ENCODE results near the gene MYO3B.

The MYO3B gene

GRCh38 chr2:170148161-170148560, 29.8 kb upstream of the MYO3B start:
- TF ChIP-seq GATA2 (IDR thresholded peaks at IDR 0.05; ENCODE audit: low read depth, low read length): no peak
- TF ChIP-seq GATA3 (IDR thresholded peaks at IDR 0.05; ENCODE audit: low read depth, low read length): no peak

DNA sequence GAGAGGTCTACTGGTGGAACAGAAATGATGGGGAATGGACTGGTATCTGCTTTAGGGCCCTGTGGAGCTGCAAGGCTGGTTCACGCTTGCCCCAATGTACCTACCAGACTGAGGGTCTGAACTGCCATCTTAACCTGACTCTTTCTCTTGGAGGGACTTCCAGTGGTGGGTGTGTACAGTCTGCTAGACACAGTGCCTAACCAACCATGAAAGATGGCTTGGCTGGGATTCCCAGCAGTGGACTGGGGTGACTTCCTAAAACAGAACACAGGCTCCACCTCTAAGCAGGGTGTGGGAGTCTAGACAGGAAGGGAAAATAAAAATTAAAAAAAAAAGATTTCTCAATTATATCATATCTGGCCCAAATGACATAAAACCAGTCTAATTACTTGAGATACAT, 25.5 kb upstream of the MYO3B start:
- TF ChIP-seq GATA3 (IDR thresholded peaks at IDR 0.05; ENCODE audit: low read depth, low read length) (no peak), GATA2 (IDR thresholded peaks at IDR 0.05; ENCODE audit: low read depth, low read length) (no peak)

GRCh38 chr2:170155022-170155722, 22.8 kb upstream of the MYO3B start:
- TF ChIP-seq GATA2 (IDR thresholded peaks at IDR 0.05; ENCODE audit: low read depth, low read length) (peak; percentile 38; the same call in 1 of the 2 replicates), GATA3 (IDR thresholded peaks at IDR 0.05; ENCODE audit: low read depth, low read length) (no peak)

GRCh38 chr2:170155723-170156253, 22.2 kb upstream of the MYO3B start:
- TF ChIP-seq GATA2 (IDR thresholded peaks at IDR 0.05; ENCODE audit: low read depth, low read length): no peak

- no peak for TF ChIP-seq GATA2 (IDR thresholded peaks at IDR 0.05; ENCODE audit: low read depth, low read length)
- TF ChIP-seq GATA3 (IDR thresholded peaks at IDR 0.05; ENCODE audit: low read depth, low read length): no peak
Measured at GRCh38 chr2:170156592-170156991, 21.4 kb upstream of the MYO3B start.

DNA sequence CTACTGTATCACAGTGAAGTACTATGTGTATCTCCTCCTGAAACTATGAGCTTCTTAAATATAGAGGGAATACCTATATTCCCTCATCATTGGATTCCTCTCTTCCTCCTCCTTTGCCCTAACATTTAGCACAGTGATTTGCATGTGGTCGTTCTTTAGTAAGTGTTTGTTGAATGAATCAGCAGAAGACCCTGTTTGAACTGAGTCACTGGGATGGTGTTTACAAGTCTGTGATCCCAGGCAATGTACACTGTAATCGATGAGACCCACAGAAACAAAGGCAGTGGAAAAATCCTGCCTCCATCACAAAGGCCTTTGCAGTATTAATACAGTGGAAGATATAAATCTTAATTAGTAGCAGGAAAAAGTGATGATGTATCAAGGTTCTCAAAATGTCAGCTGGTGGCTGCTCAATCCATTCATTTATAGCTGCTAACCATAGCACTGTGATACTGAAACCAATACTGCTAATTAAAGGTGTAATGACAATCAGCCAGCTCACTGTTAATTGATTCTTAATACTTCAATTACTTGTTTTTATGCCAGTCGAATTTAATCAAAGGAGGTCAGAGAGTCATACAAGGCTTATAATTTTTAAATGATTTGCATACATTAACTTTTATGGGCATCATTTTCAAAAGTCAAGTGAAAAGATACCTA, 20.8 kb upstream of the MYO3B start:
- no peak for TF ChIP-seq GATA2 (IDR thresholded peaks at IDR 0.05; ENCODE audit: low read depth, low read length)
- no peak for TF ChIP-seq GATA3 (IDR thresholded peaks at IDR 0.05; ENCODE audit: low read depth, low read length)

DNA sequence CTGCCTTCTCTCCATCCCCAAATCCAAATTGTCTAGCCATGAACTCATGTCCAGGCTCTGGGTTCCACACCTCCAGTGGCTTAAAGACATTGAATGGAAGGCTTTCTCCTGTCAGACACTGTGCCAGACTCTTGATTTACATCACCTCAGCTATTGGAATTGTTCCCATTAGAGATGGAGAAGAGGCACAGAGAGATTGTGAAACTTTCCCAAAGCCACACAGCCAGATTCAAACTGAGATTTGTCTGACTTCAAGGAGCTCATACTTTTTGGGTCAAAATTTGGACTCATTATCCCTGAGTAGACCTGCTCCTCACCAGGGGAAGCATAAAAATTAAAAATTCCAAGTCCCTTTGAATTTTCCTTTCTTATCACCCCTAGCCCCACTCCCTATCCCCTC, 18.9 kb upstream of the MYO3B start:
- TF ChIP-seq GATA3 (IDR thresholded peaks at IDR 0.05; ENCODE audit: low read depth, low read length) (no peak), GATA2 (IDR thresholded peaks at IDR 0.05; ENCODE audit: low read depth, low read length) (no peak)

DNA sequence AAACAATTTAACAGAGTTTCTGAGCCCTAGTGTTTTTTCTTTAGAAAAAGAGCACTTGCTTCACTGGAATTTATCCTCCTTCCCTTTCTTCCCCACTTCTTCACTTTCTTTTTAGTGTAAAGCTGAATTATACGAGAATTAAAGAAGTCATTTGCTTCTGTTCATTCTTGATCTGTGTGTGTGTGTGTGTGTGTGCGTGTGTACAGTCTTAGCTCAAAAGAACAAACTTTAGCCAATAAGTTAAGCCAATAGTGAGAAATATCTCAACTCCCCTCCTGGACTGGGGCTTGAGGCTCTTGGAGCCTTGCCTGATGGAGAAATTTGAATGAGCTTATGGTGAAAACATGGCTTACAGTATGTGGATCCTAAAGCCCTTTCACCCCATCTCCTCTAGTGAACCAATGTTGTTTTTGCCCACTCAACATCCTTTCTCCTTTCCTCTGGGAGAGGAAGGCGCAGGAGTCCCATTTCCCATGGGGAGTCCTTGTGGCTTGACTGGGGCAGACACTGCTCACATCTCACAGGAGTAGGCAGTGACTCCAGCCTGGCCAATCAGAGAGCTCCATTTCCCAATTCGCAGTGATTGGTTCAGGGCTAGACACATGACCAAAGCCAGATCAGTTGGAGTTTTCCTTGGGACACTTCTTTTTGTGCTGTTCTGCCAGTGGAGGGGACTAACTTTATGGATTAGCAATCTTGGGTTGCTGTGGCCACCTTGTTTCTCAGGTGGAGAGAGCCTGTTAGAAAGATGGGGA, 16.3 kb upstream of the MYO3B start:
- TF ChIP-seq GATA3 (IDR thresholded peaks at IDR 0.05; ENCODE audit: low read depth, low read length) (no peak), GATA2 (IDR thresholded peaks at IDR 0.05; ENCODE audit: low read depth, low read length) (no peak)

DNA sequence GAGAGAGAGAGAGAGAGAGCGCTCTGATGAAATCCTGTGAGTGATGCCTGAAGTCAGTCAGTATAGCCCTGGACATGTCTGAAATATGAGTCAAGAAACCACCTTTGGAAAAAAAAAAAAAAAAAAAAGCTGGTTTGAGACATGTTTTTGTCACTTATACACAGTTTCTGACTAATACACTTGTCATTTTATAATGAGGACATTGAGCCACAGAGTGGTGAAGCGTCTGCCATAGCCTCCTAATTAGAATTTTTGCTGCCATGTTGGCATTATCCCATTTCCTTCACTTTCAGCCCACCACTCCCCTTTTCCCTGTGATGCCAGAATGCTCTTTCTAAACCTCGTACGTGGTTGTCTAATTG, 15.7 kb upstream of the MYO3B start:
- TF ChIP-seq GATA2 (IDR thresholded peaks at IDR 0.05; ENCODE audit: low read depth, low read length) (no peak), GATA3 (IDR thresholded peaks at IDR 0.05; ENCODE audit: low read depth, low read length) (no peak)

GRCh38 chr2:170163411-170164065, 14.4 kb upstream of the MYO3B start:
- TF ChIP-seq GATA2 (IDR thresholded peaks at IDR 0.05; ENCODE audit: low read depth, low read length) (no peak), GATA3 (IDR thresholded peaks at IDR 0.05; ENCODE audit: low read depth, low read length) (no peak)

DNA sequence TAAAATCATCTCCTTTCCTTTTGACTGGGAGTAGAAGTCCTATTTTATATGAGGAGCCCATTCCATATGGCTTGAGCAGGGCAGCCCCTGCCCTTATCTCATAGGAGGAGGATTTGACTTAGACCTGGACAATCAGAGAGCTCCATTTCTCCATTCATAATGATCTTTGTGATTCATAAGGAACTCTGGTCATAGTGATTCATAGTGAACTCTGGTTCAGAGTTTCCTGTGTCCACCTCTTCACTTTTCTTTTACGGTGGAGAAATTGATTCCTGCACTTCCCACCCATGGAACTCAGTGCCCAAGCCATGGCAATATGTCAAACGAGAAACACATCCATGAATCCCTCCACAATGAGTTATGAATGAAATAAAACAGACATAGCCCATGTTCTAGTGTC, 12.8 kb upstream of the MYO3B start:
- TF ChIP-seq GATA3 (IDR thresholded peaks at IDR 0.05; ENCODE audit: low read depth, low read length): no peak
- no peak for TF ChIP-seq GATA2 (IDR thresholded peaks at IDR 0.05; ENCODE audit: low read depth, low read length)

DNA sequence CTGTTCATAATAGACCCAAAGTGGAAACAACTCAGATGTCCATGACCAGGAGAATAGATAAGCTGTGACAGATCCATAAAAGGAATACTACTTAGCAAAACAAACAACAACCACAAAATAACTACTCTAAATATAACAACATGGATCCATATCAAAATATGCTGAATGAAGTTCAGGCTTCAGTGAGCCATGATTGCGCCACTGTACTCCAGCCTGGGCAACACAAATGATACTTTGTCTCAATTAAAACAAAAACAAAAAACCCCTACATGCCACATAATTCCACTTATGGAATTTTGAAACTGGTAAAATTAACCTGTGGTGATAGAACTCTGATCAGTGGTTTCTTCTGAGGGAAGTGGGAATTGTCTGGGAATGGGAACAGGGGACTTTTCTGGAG, 11.2 kb upstream of the MYO3B start:
- TF ChIP-seq GATA3 (IDR thresholded peaks at IDR 0.05; ENCODE audit: low read depth, low read length): no peak
- TF ChIP-seq GATA2 (IDR thresholded peaks at IDR 0.05; ENCODE audit: low read depth, low read length): no peak

DNA sequence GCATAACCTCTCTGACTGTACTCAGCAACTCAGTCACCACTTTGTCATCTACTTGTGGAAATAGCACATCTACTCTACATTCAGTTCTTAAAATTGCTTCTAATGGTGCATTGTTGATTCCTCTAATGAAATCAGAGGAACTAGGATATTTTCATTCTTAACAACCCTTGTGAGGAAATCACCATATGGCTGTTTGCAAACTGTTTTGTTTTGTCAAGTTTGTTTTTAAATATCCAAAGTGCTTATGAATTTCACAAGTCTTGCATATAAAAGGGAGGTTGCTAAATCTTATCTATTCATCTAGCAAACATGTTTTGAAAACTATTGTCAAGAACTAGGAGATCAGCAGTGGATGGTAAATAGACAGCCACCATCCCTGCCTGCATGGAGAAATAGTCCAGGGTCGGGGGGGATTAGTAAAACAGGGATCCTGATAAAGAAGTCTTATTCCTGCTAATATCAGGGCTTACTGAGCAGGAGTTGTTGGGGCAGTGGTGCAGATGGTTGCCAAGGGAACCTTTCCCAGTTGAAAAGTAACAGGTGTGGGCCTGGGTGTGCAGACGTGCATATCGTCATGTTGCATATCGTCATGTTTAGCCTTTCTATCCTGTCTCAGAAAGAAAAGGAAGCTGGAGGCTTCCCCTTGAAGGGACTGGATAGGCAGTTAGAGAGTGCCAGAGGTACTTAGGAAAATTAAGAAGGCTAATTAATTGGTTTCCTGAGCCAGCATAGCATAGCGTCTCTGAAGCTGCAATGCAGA, 7.5 kb upstream of the MYO3B start:
- no peak for TF ChIP-seq GATA3 (IDR thresholded peaks at IDR 0.05; ENCODE audit: low read depth, low read length)
- no peak for TF ChIP-seq GATA2 (IDR thresholded peaks at IDR 0.05; ENCODE audit: low read depth, low read length)
